Measurements from ENCODE around the gene MKX. TPM values are rescaled to one million over a fixed set of nuclear protein-coding genes. Genes with fewer than 3 reads are reported as not detected.

Gene MKX
- polyA plus RNA-seq, 1 experiment = 0.76 TPM

DNA sequence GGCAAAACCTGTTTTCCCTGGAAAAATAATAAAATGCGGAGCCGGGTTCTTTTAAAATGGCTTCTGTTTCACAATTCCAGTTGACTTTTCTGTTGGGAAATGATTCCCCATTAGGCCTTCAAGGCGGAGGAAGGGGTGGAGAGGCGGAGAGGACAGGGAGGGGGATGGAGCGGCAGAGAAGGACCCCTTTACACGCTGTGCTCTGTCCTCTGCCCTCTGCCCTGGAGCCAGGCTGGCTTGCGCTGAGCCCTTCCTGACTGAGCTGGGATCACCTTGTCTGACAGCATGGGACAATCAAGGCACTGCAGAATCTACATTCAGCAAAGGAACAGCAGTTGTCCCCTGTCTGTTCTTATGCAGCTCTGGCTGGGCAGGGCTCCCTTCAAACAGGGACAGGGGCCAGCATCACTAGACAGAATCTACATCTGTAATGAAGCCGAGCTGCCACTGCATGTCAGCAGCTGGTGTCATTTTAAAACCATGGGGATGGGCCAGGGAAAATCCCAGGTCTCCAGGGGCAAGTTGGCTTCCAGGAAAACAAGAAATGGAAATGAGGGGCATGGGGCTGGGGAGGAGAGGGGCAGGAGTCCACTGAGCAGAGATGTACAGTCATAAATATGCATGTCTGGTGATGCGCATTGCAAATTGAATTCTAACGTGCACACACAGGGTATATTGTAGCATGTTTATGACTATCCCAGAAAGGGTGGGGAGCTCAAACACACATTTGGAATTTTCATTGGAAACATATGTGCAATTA is 120.0 kb downstream of the MKX start:
- Histone ChIP-seq H3K27ac (ENCODE audit: low read depth, low read length) (no peak overlapping the region), H3K27me3 (ENCODE audit: control insufficient read depth, insufficient read depth, low read length) (no peaks in the 10 kb centered on the region), H3K9me3 (ENCODE audit: control insufficient read depth, insufficient read depth, low read length) (no peaks in the 10 kb centered on the region), H3K4me3 (ENCODE audit: low read depth, low read length) (no peak overlapping the region)
- TF ChIP-seq CTCF (IDR thresholded peaks at IDR 0.05; ENCODE audit: low read depth, low read length) = no peak
- CTCF ChIA-PET = no interaction called here
- DNase-seq (ENCODE audit: low read depth, low spot score) = no peak
- POLR2A ChIA-PET = no interaction called here

- no peak for DNase-seq (ENCODE audit: low read depth, low spot score)
- no peak overlapping the region for H3K4me3 ChIP-seq (ENCODE audit: low read depth, low read length)
- POLR2A ChIA-PET = no interaction called here
- H3K9me3 ChIP-seq (ENCODE audit: control insufficient read depth, insufficient read depth, low read length) = no peaks in the 10 kb centered on the region
- no peak overlapping the region for H3K27ac ChIP-seq (ENCODE audit: low read depth, low read length)
- TF ChIP-seq CTCF (IDR thresholded peaks at IDR 0.05; ENCODE audit: low read depth, low read length) = no peak
- no peaks in the 10 kb centered on the region for H3K27me3 ChIP-seq (ENCODE audit: control insufficient read depth, insufficient read depth, low read length)
- CTCF ChIA-PET = no interaction called here
Observed at GRCh38 chr10:27624941-27625340, 120.7 kb downstream of the MKX start.

Small RNAs within 50 kb of the gene (small RNA-seq; reads per million reads assigned to genes)
- not detected for gene RN7SKP132 (ENCODE audit: insufficient read length, low read depth)

Other genes starting within 250 kb of the MKX start
- 64.2 and 93.5 TPM in 2 replicates for gene RAB18, start 241.5 kb downstream of the MKX start, polyA plus RNA-seq (2011; rRNA removed)

All from AG04450 (cell line).